ENCODE results near the gene LRRC53. TPM values are rescaled to one million over a fixed set of nuclear protein-coding genes. Genes with fewer than 3 reads are reported as not detected.
A peak's percentile ranks its signal among the peaks of the same experiment; 100 is the strongest.

The LRRC53 gene
- total RNA-seq, 4 donors from 2014 or later = not detected

- Histone ChIP-seq H3K4me1 (no peaks in the 10 kb centered on the region), H3K4me3 (no peak overlapping the region), H3K27me3 (no peaks in the 10 kb centered on the region), H3K9me3 (no peaks in the 10 kb centered on the region), H3K27ac (no peak overlapping the region), H3K36me3 (no peaks in the 10 kb centered on the region)
- no peak for TF ChIP-seq EP300 (IDR thresholded peaks at IDR 0.05)
- no peak for TF ChIP-seq POLR2A (IDR thresholded peaks at IDR 0.05)
- no peak for TF ChIP-seq CTCF (IDR thresholded peaks at IDR 0.05)
- WGBS, 2 donors = 74 to 75% methylated on average over 8 of the region's 8 CpGs
- no peak for DNase-seq (ENCODE audit: low spot score in 2 of 2)
Observed at GRCh38 chr1:74505928-74506710, 6.3 kb downstream of the LRRC53 start.

- Histone ChIP-seq H3K36me3 (no peaks in the 10 kb centered on the region), H3K4me3 (no peak overlapping the region), H3K27me3 (no peaks in the 10 kb centered on the region), H3K9me3 (no peaks in the 10 kb centered on the region), H3K27ac (no peak overlapping the region), H3K4me1 (no peaks in the 10 kb centered on the region)
- DNase-seq (ENCODE audit: low spot score in 2 of 2) = no peak
- 70 to 73% methylated on average over 11 of the region's 11 CpGs for WGBS, 2 donors
- TF ChIP-seq EP300 (IDR thresholded peaks at IDR 0.05) = no peak
- TF ChIP-seq POLR2A (IDR thresholded peaks at IDR 0.05) = no peak
- TF ChIP-seq CTCF (IDR thresholded peaks at IDR 0.05) = no peak
Observed at GRCh38 chr1:74504933-74505512, 7.4 kb downstream of the LRRC53 start.

- 45 to 46% methylated on average over 15 of the region's 15 CpGs for WGBS, 2 donors
- Histone ChIP-seq H3K9me3 (no peaks in the 10 kb centered on the region), H3K27ac (no peak overlapping the region), H3K27me3 (no peaks in the 10 kb centered on the region), H3K36me3 (no peaks in the 10 kb centered on the region), H3K4me3 (no peak overlapping the region), H3K4me1 (no peaks in the 10 kb centered on the region)
- TF ChIP-seq CTCF (IDR thresholded peaks at IDR 0.05) (peak in 3 of 5 experiments; percentile 50 to 66 (median 53)), POLR2A (IDR thresholded peaks at IDR 0.05) (no peak)
- DNase-seq (ENCODE audit: low spot score in 2 of 2) = peak in 1 of 2 donors; percentile 31
Observed at GRCh38 chr1:74504125-74504932, 8.1 kb downstream of the LRRC53 start.

- WGBS, 2 donors = 66 to 70% methylated on average over 2 of the region's 2 CpGs
- no peak for DNase-seq (ENCODE audit: low spot score in 2 of 2)
- no peak overlapping the region for H3K27ac ChIP-seq
Observed at GRCh38 chr1:74502858-74503257, 9.6 kb downstream of the LRRC53 start.

More at GRCh38 chr1:74502858-74503257, 9.6 kb downstream of the LRRC53 start:
- H3K27me3 ChIP-seq = no peaks in the 10 kb centered on the region
- TF ChIP-seq POLR2A (IDR thresholded peaks at IDR 0.05) (no peak), EP300 (IDR thresholded peaks at IDR 0.05) (no peak), CTCF (IDR thresholded peaks at IDR 0.05) (no peak)
- no peaks in the 10 kb centered on the region for H3K9me3 ChIP-seq
- no peak overlapping the region for H3K4me3 ChIP-seq
- H3K36me3 ChIP-seq = no peaks in the 10 kb centered on the region
- no peaks in the 10 kb centered on the region for H3K4me1 ChIP-seq

Measured in tibial nerve (tissue), 4 donors.